Liver (tissue), 9 donors: ENCODE measurements around the gene RAB4B. TPM values are rescaled to one million over a fixed set of nuclear protein-coding genes. Genes with fewer than 3 reads are reported as not detected.
A peak's percentile ranks its signal among the peaks of the same experiment; 100 is the strongest.
"Not testable (repeated sequence)": the region's sequence is repeated elsewhere in the genome, so short reads cannot be mapped to it uniquely, and the experiment has no call there.

Experiments
- DNase-seq: peaks from one replicate; pipeline ENCODE4 v3.0.0-alpha.2; 2017; ENCODE audit warnings: low spot score
- H3K27ac ChIP-seq, 2 donors: one replicate each; pipeline ENCODE4 v1.7.0; 2013; ENCODE audit warnings: inconsistent platforms in 2 of 2, low read length in 2 of 2, control low read depth in 1 of 2, low read depth in 1 of 2, mild to moderate bottlenecking in 1 of 2
- H3K27me3 ChIP-seq, 4 donors: one replicate each; pipeline versions ENCODE4 v1.6.1 to v1.7.0; 2013; ENCODE audit warnings: low read length in 3 of 4, inconsistent platforms in 1 of 4, mild to moderate bottlenecking in 1 of 4, moderate library complexity in 1 of 4; ENCODE audit not compliant: control insufficient read depth in 4 of 4, insufficient read depth in 4 of 4
- H3K36me3 ChIP-seq, 4 donors: one replicate each; pipeline versions ENCODE4 v1.6.1 to v1.7.0; 2013; ENCODE audit warnings: low read length in 3 of 4, mild to moderate bottlenecking in 3 of 4, low read depth in 1 of 4, moderate library complexity in 1 of 4; ENCODE audit not compliant: control insufficient read depth in 4 of 4, insufficient read depth in 3 of 4
- H3K4me1 ChIP-seq, 4 donors: one replicate each; pipeline versions ENCODE4 v1.6.1 to v1.7.0; 2013; ENCODE audit warnings: low read length in 3 of 4, mild to moderate bottlenecking in 3 of 4, moderate library complexity in 1 of 4; ENCODE audit not compliant: control insufficient read depth in 4 of 4, insufficient read depth in 4 of 4
- H3K4me3 ChIP-seq, 3 donors: one replicate each; pipeline versions ENCODE4 v1.6.1 to v1.7.0; 2013; ENCODE audit warnings: low read length in 3 of 3, control low read depth in 1 of 3, low read depth in 1 of 3, mild to moderate bottlenecking in 1 of 3
- H3K9ac ChIP-seq, 2 donors: one replicate each; pipeline ENCODE4 v1.7.0; 2013; ENCODE audit warnings: low read length in 2 of 2, mild to moderate bottlenecking in 2 of 2, moderate library complexity in 2 of 2, control low read depth in 1 of 2, low read depth in 1 of 2
- H3K9me3 ChIP-seq, 4 donors: one replicate each; pipeline versions ENCODE4 v1.6.1 to v1.7.0; 2013; ENCODE audit warnings: low read length in 3 of 4; ENCODE audit not compliant: control insufficient read depth in 4 of 4
- ATF3 ChIP-seq: IDR thresholded peaks from 2 replicates; pipeline ENCODE4 v1.6.1; 2016; ENCODE audit warnings: antibody characterized with exemption
- CTCF ChIP-seq: fragments of 150-350 bp; IDR thresholded peaks from 2 replicates; pipeline ENCODE4 v1.5.1; 2017; ENCODE audit warnings: improper control_type of control experiment, low read depth, low read length; ENCODE audit not compliant: missing input control
- EGR1 ChIP-seq, 2 donors: IDR thresholded peaks; 2 replicates each; pipeline ENCODE4 v1.6.1; 2016 to 2018; ENCODE audit warnings: antibody characterized with exemption in 2 of 2, low read depth in 2 of 2
- FOXA1 ChIP-seq: IDR thresholded peaks from 2 replicates; pipeline ENCODE4 v1.6.1; 2016; ENCODE audit warnings: antibody characterized with exemption
- FOXA2 ChIP-seq: IDR thresholded peaks from 2 replicates; pipeline ENCODE4 v1.6.1; 2016; ENCODE audit warnings: antibody characterized with exemption
- GABPA ChIP-seq, 2 donors: IDR thresholded peaks in 1 of 2; conservative IDR thresholded peaks in 1 of 2; 2 replicates each; pipeline ENCODE4 v1.6.1; 2016; ENCODE audit warnings: antibody characterized with exemption in 2 of 2, mild to moderate bottlenecking in 1 of 2, moderate library complexity in 1 of 2
- HNF4A ChIP-seq, 2 donors: conservative IDR thresholded peaks; 2 replicates each; pipeline ENCODE4 v1.6.1; 2016; ENCODE audit warnings: antibody characterized with exemption in 2 of 2, mild to moderate bottlenecking in 2 of 2
- HNF4G ChIP-seq: IDR thresholded peaks from 2 replicates; pipeline ENCODE4 v1.6.1; 2016; ENCODE audit warnings: antibody characterized with exemption
- JUND ChIP-seq, 2 donors: IDR thresholded peaks; 2 replicates each; pipeline ENCODE4 v1.6.1; 2016; ENCODE audit warnings: antibody characterized with exemption in 2 of 2
- NR2F2 ChIP-seq: IDR thresholded peaks from 2 replicates; pipeline ENCODE4 v1.6.1; 2016; ENCODE audit warnings: antibody characterized with exemption
- RAD21 ChIP-seq, 2 donors: IDR thresholded peaks; 2 replicates each; pipeline ENCODE4 v1.6.1; 2016; ENCODE audit warnings: antibody characterized with exemption in 2 of 2, mild to moderate bottlenecking in 2 of 2
- REST ChIP-seq: IDR thresholded peaks from 2 replicates; pipeline ENCODE4 v1.6.1; 2016; ENCODE audit warnings: antibody characterized with exemption, mild to moderate bottlenecking
- RXRA ChIP-seq, 2 donors: IDR thresholded peaks; 2 replicates each; pipeline ENCODE4 v1.6.1; 2017 to 2018; ENCODE audit warnings: antibody characterized with exemption in 2 of 2, mild to moderate bottlenecking in 1 of 2
- SP1 ChIP-seq: IDR thresholded peaks from 2 replicates; pipeline ENCODE4 v1.6.1; 2018; ENCODE audit warnings: antibody characterized with exemption, mild to moderate bottlenecking
- YY1 ChIP-seq: IDR thresholded peaks from 2 replicates; pipeline ENCODE4 v1.6.1; 2016; ENCODE audit warnings: antibody characterized with exemption, mild to moderate bottlenecking
- WGBS: extraction: QIAGEN DNeasy Blood & Tissue Kit; methylation state at CpG from one replicate; pipeline ENCODE4 v1.1.7; 2013; 5-methylcytosine and 5-hydroxymethylcytosine counted together
- polyA plus RNA-seq, 2 donors: library from polyadenylated mRNA; stranded (reverse) in 1 of 2; unstranded in 1 of 2; fragments of 200-250 nt in 1 of 2; fragments of >200 nt in 1 of 2; fragmentation: Nextera tagmentation in 1 of 2; extraction: Ambion mirVana in 1 of 2; gene quantifications; one replicate each; pipeline versions ENCODE4 v1.2.1 to v1.2.3, GENCODE V29; 2013 to 2015
- total RNA-seq, 2 donors: library from RNA; depleted of rRNA; stranded (reverse); fragments of >200 nt; gene quantifications; one replicate each; pipeline ENCODE4 v1.2.3, GENCODE V29; 2014
- TF ChIP-seq, protein P1 (sequence below): IDR thresholded peaks from 2 replicates; pipeline ENCODE4 v1.6.1; 2016; ENCODE audit warnings: antibody characterized with exemption
- TF ChIP-seq, protein P2 (sequence below): IDR thresholded peaks from 2 replicates; pipeline ENCODE4 v1.6.1; 2016; ENCODE audit warnings: antibody characterized with exemption
- donor health status: healthy.
- donor health status: healthy.
- donor health status: healthy.
- donor health status: healthy.
- donor health status: healthy.

Gene RAB4B
- total and polyA plus RNA-seq, 4 donors = 5.5 to 16.9 (median 12.9) TPM

GRCh38 chr19:40829205-40829604 is 51.2 kb downstream of the RAB4B start (continued):
- no peak for TF ChIP-seq REST
- no peak for TF ChIP-seq FOXA1
- TF ChIP-seq RAD21 (IDR thresholded peaks at IDR 0.05) = no peak
- no peak for TF ChIP-seq GABPA (IDR thresholded peaks at IDR 0.05 in 1 of 2, conservative IDR thresholded peaks at IDR 0.05 in 1 of 2)

DNA sequence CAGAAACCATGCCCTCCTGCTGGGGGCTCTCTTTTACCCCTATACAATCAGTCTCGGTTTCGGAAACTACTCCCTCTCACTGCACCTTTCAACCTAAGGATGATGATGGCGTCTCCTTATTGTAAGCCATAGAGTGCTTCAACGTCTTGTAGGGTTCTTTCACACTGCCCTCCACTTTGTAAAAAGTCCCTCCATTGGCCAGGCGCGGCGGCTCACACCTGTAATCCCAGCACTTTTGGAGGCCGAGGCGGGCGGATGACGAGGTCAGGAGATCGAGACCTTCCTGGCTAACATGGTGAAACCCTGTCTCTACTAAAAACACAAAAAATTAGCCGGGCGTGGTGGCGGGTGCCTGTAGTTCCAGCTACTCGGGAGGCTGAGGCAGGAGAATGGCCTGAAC is 52.7 kb downstream of the RAB4B start:
- H3K9me3 ChIP-seq, H3K27ac ChIP-seq, H3K36me3 ChIP-seq, H3K9ac ChIP-seq, H3K4me3 ChIP-seq, DNase-seq, H3K27me3 ChIP-seq: not testable (repeated sequence)
- peaks cover 3 to 17% (median 7%) of the 10 kb centered on the region in 4 donors for H3K4me1 ChIP-seq
- WGBS = 93% methylated on average over 16 of the region's 16 CpGs

- H3K36me3 ChIP-seq = peaks cover 0 to 9% (median 3%) of the 10 kb centered on the region in 4 donors
- H3K27ac ChIP-seq = peak overlapping the region; percentile 84 to 86
- peak overlapping the region in 1 of 2 donors; percentile 21 for H3K9ac ChIP-seq
- WGBS = 45% methylated on average over 7 of the region's 7 CpGs
- H3K4me3 ChIP-seq = no peak overlapping the region
- H3K27me3 ChIP-seq = no peaks in the 10 kb centered on the region
- H3K9me3 ChIP-seq = no peaks in the 10 kb centered on the region
- peaks cover 3 to 17% (median 7%) of the 10 kb centered on the region in 4 donors for H3K4me1 ChIP-seq
- DNase-seq = no peak
- peak; percentile 34 to 94 for TF ChIP-seq EGR1 (IDR thresholded peaks at IDR 0.05; ENCODE audit: low read depth in 2 of 2)
- TF ChIP-seq ATF3 = peak; percentile 51
- peak; percentile 84 for TF ChIP-seq REST
- peak; percentile 72 for TF ChIP-seq YY1
- peak; percentile 77 for TF ChIP-seq HNF4G
- peak; percentile 96 for TF ChIP-seq SP1
- TF ChIP-seq NR2F2 = peak; percentile 45
- TF ChIP-seq HNF4A (conservative IDR thresholded peaks at IDR 0.05) = peak; percentile 85 to 97
- TF ChIP-seq RXRA (IDR thresholded peaks at IDR 0.05) = peak; percentile 95 to 99
- peak; percentile 93 for TF ChIP-seq FOXA2
- TF ChIP-seq CTCF = no peak
- TF ChIP-seq FOXA1 = peak; percentile 90
- TF ChIP-seq RAD21 (IDR thresholded peaks at IDR 0.05) = peak; percentile 61 to 63
- TF ChIP-seq, protein P1, sequence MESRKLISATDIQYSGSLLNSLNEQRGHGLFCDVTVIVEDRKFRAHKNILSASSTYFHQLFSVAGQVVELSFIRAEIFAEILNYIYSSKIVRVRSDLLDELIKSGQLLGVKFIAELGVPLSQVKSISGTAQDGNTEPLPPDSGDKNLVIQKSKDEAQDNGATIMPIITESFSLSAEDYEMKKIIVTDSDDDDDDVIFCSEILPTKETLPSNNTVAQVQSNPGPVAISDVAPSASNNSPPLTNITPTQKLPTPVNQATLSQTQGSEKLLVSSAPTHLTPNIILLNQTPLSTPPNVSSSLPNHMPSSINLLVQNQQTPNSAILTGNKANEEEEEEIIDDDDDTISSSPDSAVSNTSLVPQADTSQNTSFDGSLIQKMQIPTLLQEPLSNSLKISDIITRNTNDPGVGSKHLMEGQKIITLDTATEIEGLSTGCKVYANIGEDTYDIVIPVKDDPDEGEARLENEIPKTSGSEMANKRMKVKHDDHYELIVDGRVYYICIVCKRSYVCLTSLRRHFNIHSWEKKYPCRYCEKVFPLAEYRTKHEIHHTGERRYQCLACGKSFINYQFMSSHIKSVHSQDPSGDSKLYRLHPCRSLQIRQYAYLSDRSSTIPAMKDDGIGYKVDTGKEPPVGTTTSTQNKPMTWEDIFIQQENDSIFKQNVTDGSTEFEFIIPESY = peak; percentile 95
- TF ChIP-seq, protein P2, sequence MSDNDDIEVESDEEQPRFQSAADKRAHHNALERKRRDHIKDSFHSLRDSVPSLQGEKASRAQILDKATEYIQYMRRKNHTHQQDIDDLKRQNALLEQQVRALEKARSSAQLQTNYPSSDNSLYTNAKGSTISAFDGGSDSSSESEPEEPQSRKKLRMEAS = peak; percentile 89
- TF ChIP-seq JUND (IDR thresholded peaks at IDR 0.05) = peak; percentile 83 to 97
- peak in 1 of 2 donors; percentile 66 for TF ChIP-seq GABPA (IDR thresholded peaks at IDR 0.05 in 1 of 2, conservative IDR thresholded peaks at IDR 0.05 in 1 of 2)
Measured at GRCh38 chr19:40831502-40832430, 53.7 kb downstream of the RAB4B start.
